GM10266 (cell line): ENCODE measurements around the gene TPST2.

ENCODE experiments used
- DNase-seq: peaks from one replicate; pipeline ENCODE4 v3.0.0; 2012; ENCODE audit errors: extremely low spot score
- CTCF ChIP-seq: IDR thresholded peaks from 2 replicates; pipeline ENCODE4 v1.5.1; 2012; ENCODE audit warnings: mild to moderate bottlenecking, low read depth; ENCODE audit not compliant: control insufficient read depth, insufficient read depth; ENCODE audit errors: missing control alignments

TPST2 gene

DNA sequence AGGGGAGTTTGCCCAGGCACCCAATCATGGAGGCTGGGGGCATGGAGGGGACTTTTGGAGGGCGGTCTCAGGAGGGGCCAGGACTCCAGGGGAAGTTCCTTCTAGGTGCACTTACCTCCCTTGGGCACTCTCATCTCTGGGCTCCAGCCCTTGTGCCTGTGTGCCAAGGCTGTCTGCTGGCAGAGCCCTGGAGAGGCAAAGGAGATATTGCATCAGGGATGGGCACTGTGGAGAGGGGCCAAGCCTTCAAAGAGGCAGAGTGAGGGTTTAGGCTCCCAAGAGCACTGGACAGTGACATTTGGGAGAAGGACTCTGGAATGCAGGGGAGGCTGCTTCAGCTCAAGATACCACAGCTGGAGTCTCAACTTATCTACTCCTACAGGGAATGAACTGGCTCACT lies 45.4 kb downstream of the TPST2 start:
- no peak for DNase-seq
- no peak for TF ChIP-seq CTCF

DNA sequence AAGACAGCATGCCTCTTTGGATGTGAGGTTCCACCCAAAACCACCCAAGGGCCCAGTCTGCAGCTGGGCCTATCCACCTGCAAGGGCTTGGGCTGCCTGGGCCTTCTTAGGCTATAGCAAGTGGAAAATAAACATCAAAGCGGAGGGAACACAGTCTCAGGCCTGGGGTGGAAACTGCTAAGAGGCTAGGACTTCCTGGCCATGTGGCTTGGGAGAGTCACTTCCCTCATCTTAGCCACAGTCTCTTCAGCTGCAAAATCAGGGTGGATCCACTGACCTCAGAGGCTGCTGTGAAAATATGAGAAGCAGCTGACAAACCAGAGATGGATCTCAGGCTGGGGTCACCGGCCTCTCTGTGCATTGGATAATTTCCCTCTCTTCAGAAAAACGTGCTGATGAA lies 47.1 kb downstream of the TPST2 start:
- TF ChIP-seq CTCF, result no peak
- peak; percentile 45 for DNase-seq

GRCh38 chr22:26541167-26541819 lies 48.6 kb downstream of the TPST2 start:
- DNase-seq, result no peak

GRCh38 chr22:26540119-26540518 lies 49.8 kb downstream of the TPST2 start:
- DNase-seq, result no peak
- TF ChIP-seq CTCF, result no peak

More at GRCh38 chr22:26541167-26541819, 48.6 kb downstream of the TPST2 start:
- TF ChIP-seq CTCF, result no peak

DNA sequence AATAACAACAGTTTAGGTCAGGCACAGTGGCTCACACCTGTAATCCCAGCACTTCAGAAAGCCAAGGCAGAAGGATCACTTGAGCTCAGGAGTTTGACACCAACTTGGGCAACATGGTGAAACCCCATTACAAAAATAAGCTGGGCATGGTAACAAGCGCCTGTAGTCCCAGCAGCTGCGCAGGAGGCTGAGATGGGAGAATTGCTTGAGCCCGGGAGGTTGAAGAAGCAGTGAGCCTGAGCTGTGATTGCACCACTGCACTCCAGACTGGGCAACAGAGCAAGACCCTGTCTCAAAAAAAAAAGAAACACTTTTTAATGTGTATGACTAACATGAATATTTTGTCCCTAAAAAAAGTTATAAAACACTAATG lies 53.2 kb downstream of the TPST2 start:
- DNase-seq, result no peak

DNA sequence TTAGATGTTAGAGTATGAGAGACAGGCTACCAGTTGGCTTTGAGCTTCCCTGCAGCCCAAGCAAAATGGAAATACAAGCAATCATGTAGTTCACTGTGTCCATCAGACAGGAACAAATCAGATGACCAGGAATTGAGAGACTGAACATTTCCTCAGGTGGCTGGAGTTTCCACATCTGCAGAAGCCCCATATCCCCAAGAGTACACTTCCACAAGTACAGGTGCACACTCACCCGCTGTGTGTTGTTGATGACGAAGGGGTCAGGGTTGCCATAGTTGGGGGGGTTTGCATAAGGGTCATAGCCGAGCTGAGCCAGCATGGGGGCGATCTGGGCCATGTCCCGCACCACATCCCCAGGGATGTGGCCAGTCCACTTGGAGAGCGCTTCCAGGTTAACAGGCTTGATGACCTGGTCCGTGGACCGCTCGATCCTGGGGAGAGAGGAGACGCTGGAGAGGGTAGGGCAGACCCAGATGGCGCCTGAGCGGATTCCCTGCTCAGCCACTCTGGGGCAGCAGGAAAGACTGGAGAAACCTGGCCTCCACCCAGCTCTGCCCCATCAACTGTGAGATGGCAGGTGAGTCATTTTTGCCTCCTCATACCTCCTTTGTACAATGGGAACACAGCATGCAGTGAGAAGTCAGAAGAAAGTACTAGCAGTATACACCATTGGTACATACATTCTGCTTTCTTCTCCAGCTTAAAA lies 53.7 kb downstream of the TPST2 start:
- no peak for DNase-seq
- TF ChIP-seq CTCF, result no peak

More for the DNA sequence above, 53.2 kb downstream of the TPST2 start:
- TF ChIP-seq CTCF, result no peak

DNA sequence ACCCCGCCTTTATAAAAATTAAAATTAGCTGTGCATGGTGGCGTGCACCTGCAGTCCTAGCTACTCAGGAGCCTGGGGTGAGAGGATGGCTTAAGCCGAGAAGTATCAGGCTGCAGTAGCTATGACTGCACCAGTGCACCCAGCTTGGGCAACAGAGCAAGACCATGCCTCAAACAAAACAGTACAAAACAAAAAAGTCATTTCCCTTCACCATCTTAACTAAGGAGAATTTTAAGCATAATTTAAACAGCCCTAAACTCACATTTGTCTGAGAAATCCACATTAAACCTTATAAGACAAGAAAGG lies 54.4 kb downstream of the TPST2 start:
- TF ChIP-seq CTCF, result no peak
- DNase-seq, result no peak
